ENCODE data around the gene FAM171A1. TPM values are rescaled to one million over a fixed set of nuclear protein-coding genes. Genes with fewer than 3 reads are reported as not detected.
A peak's percentile ranks its signal among the peaks of the same experiment; 100 is the strongest.

The FAM171A1 gene
- polyA plus RNA-seq, 1 of the 3 experiments (the other 2 are of a cell fraction): 26.3 TPM

- peaks cover 13 to 20% of the 10 kb centered on the region in 2 experiments; a peak in 3 of 4 replicates for H3K4me1 ChIP-seq (ENCODE audit: control insufficient read depth in 1 of 2, insufficient read depth in 2 of 2, low read depth in 1 of 2, low read length in 1 of 2)
- no peak overlapping the region for H2AFZ ChIP-seq (ENCODE audit: low read depth)
- no peaks in the 10 kb centered on the region for H3K27me3 ChIP-seq (ENCODE audit: insufficient read depth)
- peak; percentile 65; the same call in 1 of the 2 replicates for TF ChIP-seq TEAD4 (IDR thresholded peaks at IDR 0.05; ENCODE audit: borderline replicate concordance, insufficient read depth)
- TF ChIP-seq CTCF (IDR thresholded peaks at IDR 0.05): no peak
- TF ChIP-seq FOXM1 (IDR thresholded peaks at IDR 0.05; ENCODE audit: low read depth): no peak
- TF ChIP-seq NRF1 (IDR thresholded peaks at IDR 0.05; ENCODE audit: low read depth, low read length): no peak
- TF ChIP-seq PBX3 (IDR thresholded peaks at IDR 0.05): no peak; the same call in 1 of the 2 replicates
- no peak for TF ChIP-seq YY1 (IDR thresholded peaks at IDR 0.05; ENCODE audit: low read depth)
- no peak for TF ChIP-seq NFIC (IDR thresholded peaks at IDR 0.05; ENCODE audit: borderline replicate concordance)
- peak; percentile 43 for TF ChIP-seq JUND (IDR thresholded peaks at IDR 0.05)
- no peak for TF ChIP-seq IRF3 (IDR thresholded peaks at IDR 0.05; ENCODE audit: low read depth, low read length)
- TF ChIP-seq TAF1 (IDR thresholded peaks at IDR 0.05; ENCODE audit: borderline replicate concordance, low read depth, low read length): no peak
- no peak for TF ChIP-seq USF2 (IDR thresholded peaks at IDR 0.05; ENCODE audit: borderline replicate concordance, low read depth, low read length)
- TF ChIP-seq USF1 (IDR thresholded peaks at IDR 0.05; ENCODE audit: borderline replicate concordance, low read depth): no peak
- no peak for TF ChIP-seq CHD2 (IDR thresholded peaks at IDR 0.05; ENCODE audit: low read length, partially characterized antibody)
- no peak for TF ChIP-seq EZH2phosphoT487 (IDR thresholded peaks at IDR 0.05; ENCODE audit: borderline replicate concordance, low read depth)
- TF ChIP-seq MAX (IDR thresholded peaks at IDR 0.05; ENCODE audit: low read depth): no peak
- TF ChIP-seq EP300 (IDR thresholded peaks at IDR 0.05; ENCODE audit: borderline replicate concordance in 1 of 2, low read depth in 1 of 2, low read length in 1 of 2): 0 out of 4 replicates have a peak, but pooled peaks of 1 of the 2 experiments have one; percentile 15
- no peak for TF ChIP-seq SIN3A (IDR thresholded peaks at IDR 0.05; ENCODE audit: borderline replicate concordance, low read depth, low read length)
- no peak for TF ChIP-seq RXRA (IDR thresholded peaks at IDR 0.05; ENCODE audit: borderline replicate concordance, low read depth)
- TF ChIP-seq POLR2AphosphoS5 (IDR thresholded peaks at IDR 0.05; ENCODE audit: low read depth, low read length): no peak
- no peak for TF ChIP-seq FOSL2 (IDR thresholded peaks at IDR 0.05; ENCODE audit: borderline replicate concordance, low read depth)
- TF ChIP-seq ELF1 (IDR thresholded peaks at IDR 0.05): no peak
- no peak for TF ChIP-seq RAD21 (IDR thresholded peaks at IDR 0.05; ENCODE audit: low read length)
- peak; percentile 60 for TF ChIP-seq TCF12 (IDR thresholded peaks at IDR 0.05)
- no peak for TF ChIP-seq RCOR1 (IDR thresholded peaks at IDR 0.05; ENCODE audit: low read length)
- no peak for TF ChIP-seq MEF2A (IDR thresholded peaks at IDR 0.05; ENCODE audit: borderline replicate concordance, low read depth)
- no peak for TF ChIP-seq FOXJ3 (CRISPR knock-in tag; IDR thresholded peaks at IDR 0.05)
- no peak for TF ChIP-seq GABPA (IDR thresholded peaks at IDR 0.05; ENCODE audit: low read depth)
- DNase-seq: no peak
- H3K4me2 ChIP-seq: no peak overlapping the region
- H3K27ac ChIP-seq (ENCODE audit: low read depth in 2 of 2, low read length in 1 of 2): peak overlapping the region; percentile 36 to 78
- POLR2A ChIA-PET: no interaction called here
- no peaks in the 10 kb centered on the region for H3K9me2 ChIP-seq
- no peak overlapping the region for H3K4me3 ChIP-seq (ENCODE audit: low read depth in 2 of 2, low read length in 1 of 2)
- H3K79me2 ChIP-seq (ENCODE audit: insufficient read depth): peaks cover 7% of the 10 kb centered on the region; the same call in 1 of the 2 replicates
- H3K9me3 ChIP-seq: no peaks in the 10 kb centered on the region
- no peaks in the 10 kb centered on the region for H4K20me1 ChIP-seq (ENCODE audit: insufficient read depth)
- H3K36me3 ChIP-seq (replicated peaks in 1 of 2; ENCODE audit: control insufficient read depth in 1 of 2, insufficient read depth in 2 of 2, low read length in 1 of 2): no peaks in the 10 kb centered on the region
- H3K9ac ChIP-seq: no peak overlapping the region
- CTCF ChIA-PET: no interaction called here
- 62% methylated on average over 3 of the region's 3 CpGs for WGBS (ENCODE audit: low lambda C conversion rate)
- peaks cover 4% of the 10 kb centered on the region for H3F3A ChIP-seq (replicated peaks; ENCODE audit: insufficient read depth)
Measured at GRCh38 chr10:15320522-15321203, 50.4 kb downstream of the FAM171A1 start.
